NCI-H526 treated with DMSO at 0.1 percent for 48 hours (cell line): ENCODE measurements around the gene ROM1.
"Not testable (repeated sequence)": the region's sequence is repeated elsewhere in the genome, so short reads cannot be mapped to it uniquely, and the experiment has no call there.

ENCODE experiments used
- DNase-seq: peaks from one replicate; lab custom pipeline; 2025; lab: John Stamatoyannopoulos, UW

ROM1 gene

GRCh38 chr11:62649486-62649885 lies 36.4 kb downstream of the ROM1 start:
- no peak for DNase-seq

DNA sequence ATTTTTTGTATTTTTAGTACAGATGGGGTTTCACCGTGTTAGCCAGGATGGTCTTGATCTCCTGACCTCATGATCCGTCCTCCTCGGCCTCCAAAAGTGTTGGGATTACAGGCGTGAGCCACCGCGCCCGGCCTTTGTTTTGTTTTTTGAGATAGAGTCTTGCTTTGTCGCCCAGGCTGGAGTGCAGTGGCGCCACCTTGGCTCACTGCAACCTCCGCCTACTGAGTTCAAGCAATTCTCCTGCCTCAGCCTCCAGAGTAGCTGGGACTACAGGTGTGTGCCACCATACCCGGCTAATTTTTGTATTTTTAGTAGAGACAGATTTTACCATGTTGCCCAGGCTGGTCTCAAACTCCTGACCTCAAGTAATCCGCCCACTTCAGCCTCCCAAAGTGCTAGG lies 37.2 kb downstream of the ROM1 start:
- DNase-seq = not testable (repeated sequence)

DNA sequence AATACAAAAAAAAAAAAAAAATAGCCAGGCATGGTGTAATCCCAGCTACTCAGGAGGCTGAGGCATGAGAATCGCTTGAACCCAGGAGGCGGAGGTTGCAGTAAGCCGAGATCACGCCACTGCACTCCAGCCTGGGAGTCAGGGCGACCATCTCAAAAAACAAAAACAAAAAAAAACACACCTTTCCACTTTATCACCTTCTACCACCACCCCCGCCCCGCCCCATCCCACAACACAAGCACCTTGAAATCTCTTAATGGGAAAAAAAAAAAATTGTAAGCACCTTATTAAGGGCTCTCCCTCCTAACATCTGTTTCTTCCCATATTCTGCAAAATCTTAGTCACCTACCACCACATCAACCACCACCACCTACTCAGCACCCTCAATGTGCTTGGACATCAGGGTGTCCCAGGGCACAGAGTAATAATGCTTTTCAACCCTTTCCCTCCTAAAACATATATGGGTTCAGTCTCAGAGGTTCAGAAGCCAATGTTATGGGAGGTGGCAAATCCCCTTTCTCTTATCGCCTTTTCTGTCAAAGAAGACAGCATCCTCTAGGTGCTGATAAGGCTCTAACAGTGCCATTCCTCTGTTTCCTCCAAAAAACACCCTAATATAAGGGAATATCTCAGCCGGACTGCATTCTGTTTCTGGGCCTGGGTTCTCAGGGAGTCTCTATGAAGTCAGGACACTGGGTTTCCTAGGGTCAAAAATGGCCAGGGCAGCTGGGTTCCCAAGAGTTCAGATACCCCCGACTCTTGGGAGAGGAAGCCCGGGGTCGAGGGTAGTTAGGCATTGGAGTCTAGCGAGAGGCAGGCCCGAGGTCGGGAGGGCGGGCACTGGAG lies 39.3 kb downstream of the ROM1 start:
- DNase-seq = no peak

- no peak for DNase-seq
Observed at GRCh38 chr11:62654297-62654696, 41.2 kb downstream of the ROM1 start.

DNA sequence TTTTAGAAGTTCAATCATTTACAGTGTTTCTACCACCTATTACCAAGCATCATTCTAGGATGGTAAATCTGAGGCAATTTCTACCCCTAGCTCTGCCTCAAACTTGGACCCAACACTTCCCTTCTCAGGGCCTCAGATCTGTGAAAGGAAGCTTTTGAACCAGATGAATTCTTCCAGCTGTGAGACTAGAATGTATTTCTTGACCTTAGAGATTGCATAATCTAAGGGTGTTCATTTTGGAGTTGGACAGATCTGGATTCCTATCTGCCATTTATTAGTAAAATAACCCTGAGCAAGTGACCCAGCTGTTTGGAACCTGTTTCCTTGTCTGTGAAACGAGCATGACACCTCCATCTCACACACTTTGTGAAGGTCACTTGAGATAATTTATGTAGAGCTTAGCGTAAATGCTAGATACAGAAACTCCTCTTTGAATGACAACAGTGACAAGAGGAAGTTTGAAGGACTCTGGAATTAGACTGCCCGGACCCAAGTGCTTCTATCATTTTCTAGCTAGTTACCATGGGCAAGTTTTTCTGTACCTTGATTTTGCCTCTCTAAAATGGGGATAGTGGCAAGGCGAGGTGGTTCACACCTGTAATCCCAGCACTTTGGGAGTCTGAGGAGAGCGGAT lies 43.9 kb downstream of the ROM1 start:
- DNase-seq = no peak

GRCh38 chr11:62664405-62665074 lies 51.5 kb downstream of the ROM1 start:
- DNase-seq = peak; percentile 79
